H1 (cell line): ENCODE data around the gene NEUROD6. TPM values are rescaled to one million over a fixed set of nuclear protein-coding genes. Genes with fewer than 3 reads are reported as not detected.

ENCODE experiments used
- CTCF ChIA-PET: fragments of 300-600 bp; sonication (Branson Sonifier 250); formaldehyde crosslinking; loops from one replicate; lab custom pipeline; 2021; ENCODE audit not compliant: partially characterized antibody; lab: Charles Lee
- POLR2A ChIA-PET: fragments of 300-600 bp; sonication (Branson Sonifier 250); formaldehyde crosslinking; loops from one replicate; lab custom pipeline; 2021; ENCODE audit warnings: inconsistent platforms; ENCODE audit not compliant: partially characterized antibody; lab: Charles Lee
- DNase-seq, 2 experiments: peaks; one replicate each; pipeline versions ENCODE4 v3.0.0 to v3.0.0-alpha.2; 2010 to 2022; ENCODE audit warnings: low spot score in 2 of 2, low read depth in 1 of 2, mixed read lengths in 1 of 2
- FAIRE-seq: peaks from 2 replicates; lab custom pipeline; 2011; peaks lifted over from hg19 to GRCh38; lab: Jason Lieb, UNC
- H2AFZ ChIP-seq: 2 replicates; pipeline ENCODE4 v1.8.1; 2012; ENCODE audit warnings: low read length, inconsistent platforms
- H2AK5ac ChIP-seq: 2 replicates; pipeline ENCODE4 v1.6.1; 2013; ENCODE audit warnings: low read depth, low read length
- H2BK120ac ChIP-seq: replicated peaks from 2 replicates; pipeline ENCODE3; 2013; ENCODE audit warnings: low read depth, low read length, inconsistent platforms
- H2BK12ac ChIP-seq: 2 replicates; pipeline ENCODE4 v1.6.1; 2013; ENCODE audit warnings: low read depth, low read length
- H2BK15ac ChIP-seq: 2 replicates; pipeline ENCODE4 v1.6.1; 2013; ENCODE audit warnings: low read length
- H2BK20ac ChIP-seq: 2 replicates; pipeline ENCODE4 v1.6.1; 2013; ENCODE audit warnings: low read length
- H2BK5ac ChIP-seq: 2 replicates; pipeline ENCODE4 v1.6.1; 2013; ENCODE audit warnings: low read depth, low read length
- H3K14ac ChIP-seq: 2 replicates; pipeline ENCODE4 v1.6.1; 2013; ENCODE audit warnings: inconsistent platforms; ENCODE audit not compliant: insufficient read length
- H3K18ac ChIP-seq: 2 replicates; pipeline ENCODE4 v1.6.1; 2013; ENCODE audit warnings: low read length; ENCODE audit errors: extremely low read depth
- H3K23ac ChIP-seq: 2 replicates; pipeline ENCODE4 v1.6.1; 2013; ENCODE audit warnings: inconsistent platforms; ENCODE audit not compliant: insufficient read length
- H3K23me2 ChIP-seq: 2 replicates; pipeline ENCODE4 v1.6.1; 2013; ENCODE audit warnings: low read depth, low read length
- H3K27ac ChIP-seq: 2 replicates; pipeline ENCODE4 v1.6.1; 2011; ENCODE audit warnings: low read depth, low read length, inconsistent platforms
- H3K27me3 ChIP-seq, 4 experiments: replicated peaks in 1 of 4; 1 replicate in 1 of 4; 2 replicates in 3 of 4; pipeline versions ENCODE4 v1.6.1 to v1.8.1; 2011 to 2013; ENCODE audit warnings: low read length in 3 of 4, mild to moderate bottlenecking in 3 of 4, inconsistent platforms in 2 of 4, mixed read lengths in 2 of 4, moderate library complexity in 1 of 4; ENCODE audit not compliant: control insufficient read depth in 3 of 4, insufficient read depth in 3 of 4; ENCODE audit errors: extremely low read depth in 1 of 4
- H3K36me3 ChIP-seq, 4 experiments: 2 replicates each; pipeline versions ENCODE4 v1.6.1 to v1.8.1; 2011 to 2013; ENCODE audit warnings: mild to moderate bottlenecking in 4 of 4, low read length in 3 of 4, moderate library complexity in 2 of 4, control low read depth in 1 of 4, inconsistent platforms in 1 of 4; ENCODE audit not compliant: insufficient read depth in 4 of 4, control insufficient read depth in 2 of 4
- H3K4ac ChIP-seq: replicated peaks from 2 replicates; pipeline ENCODE3; 2013; ENCODE audit warnings: low read length, low read depth, mixed read lengths, inconsistent platforms; ENCODE audit not compliant: insufficient read length
- H3K4me1 ChIP-seq, 4 experiments: replicated peaks in 1 of 4; 1 replicate in 1 of 4; 2 replicates in 3 of 4; pipeline versions ENCODE4 v1.6.1 to v1.8.1; 2011 to 2013; ENCODE audit warnings: low read length in 3 of 4, inconsistent platforms in 2 of 4, mixed read lengths in 1 of 4; ENCODE audit not compliant: insufficient read depth in 4 of 4, control insufficient read depth in 3 of 4
- H3K4me2 ChIP-seq, 2 experiments: 2 replicates each; pipeline versions ENCODE4 v1.6.1 to v1.8.1; 2011 to 2013; ENCODE audit warnings: low read depth in 2 of 2, low read length in 2 of 2, control low read depth in 1 of 2, inconsistent platforms in 1 of 2, mild to moderate bottlenecking in 1 of 2; ENCODE audit not compliant: insufficient read depth in 1 of 2
- H3K4me3 ChIP-seq, 4 experiments: fragments of 200-600, 300-600 bp in 1 of 4; sonication (generic), shearing (Covaris generic), sonication (Bioruptor Twin) in 1 of 4; 2 replicates each; pipeline versions ENCODE4 v1.5.1 to v1.8.1; 2011 to 2016; ENCODE audit warnings: low read length in 4 of 4, low read depth in 3 of 4, control low read depth in 2 of 4, inconsistent platforms in 2 of 4, mild to moderate bottlenecking in 2 of 4, mixed read lengths in 1 of 4, moderate library complexity in 1 of 4; ENCODE audit not compliant: insufficient read depth in 2 of 4; ENCODE audit errors: extremely low read depth in 1 of 4
- H3K56ac ChIP-seq: replicated peaks from 2 replicates; pipeline ENCODE3; 2013; ENCODE audit warnings: low read depth, mild to moderate bottlenecking, mixed read lengths, low read length, inconsistent platforms; ENCODE audit not compliant: insufficient read length
- H3K79me1 ChIP-seq: 2 replicates; pipeline ENCODE4 v1.6.1; 2013; ENCODE audit warnings: low read depth, low read length, control low read depth
- H3K79me2 ChIP-seq, 2 experiments: 2 replicates each; pipeline versions ENCODE4 v1.6.1 to v1.8.1; 2012 to 2013; ENCODE audit warnings: low read length in 2 of 2, mild to moderate bottlenecking in 2 of 2, inconsistent platforms in 1 of 2; ENCODE audit not compliant: insufficient read depth in 2 of 2, control insufficient read depth in 1 of 2
- H3K9ac ChIP-seq, 4 experiments: replicated peaks in 1 of 4; 1 replicate in 1 of 4; 2 replicates in 3 of 4; pipeline versions ENCODE4 v1.6.1 to v1.8.1; 2011 to 2013; ENCODE audit warnings: low read depth in 3 of 4, low read length in 3 of 4, control low read depth in 2 of 4, mild to moderate bottlenecking in 2 of 4, moderate library complexity in 2 of 4, inconsistent platforms in 1 of 4; ENCODE audit errors: extremely low read depth in 1 of 4
- H3K9me3 ChIP-seq, 2 experiments: 2 replicates each; pipeline versions ENCODE4 v1.6.1 to v1.8.1; 2012 to 2013; ENCODE audit warnings: mild to moderate bottlenecking in 2 of 2, moderate library complexity in 2 of 2, control low read depth in 1 of 2, inconsistent platforms in 1 of 2, low read depth in 1 of 2, low read length in 1 of 2, mixed read lengths in 1 of 2; ENCODE audit not compliant: insufficient read depth in 2 of 2
- H4K20me1 ChIP-seq, 2 experiments: replicated peaks in 1 of 2; 2 replicates each; pipeline versions ENCODE3 to v1.8.1; 2011 to 2013; ENCODE audit warnings: inconsistent platforms in 2 of 2, low read length in 2 of 2, mild to moderate bottlenecking in 1 of 2; ENCODE audit not compliant: insufficient read depth in 2 of 2, control insufficient read depth in 1 of 2
- H4K5ac ChIP-seq: 2 replicates; pipeline ENCODE4 v1.6.1; 2013; ENCODE audit warnings: low read length, low read depth, mixed read lengths, inconsistent platforms; ENCODE audit not compliant: insufficient read length
- H4K8ac ChIP-seq: 2 replicates; pipeline ENCODE4 v1.8.0; 2013; ENCODE audit warnings: mild to moderate bottlenecking, moderate library complexity, low read length, inconsistent platforms; ENCODE audit not compliant: insufficient read depth; ENCODE audit errors: extremely low read depth
- H4K91ac ChIP-seq: replicated peaks from 2 replicates; pipeline ENCODE3; 2013; ENCODE audit warnings: low read length, mixed read lengths, inconsistent platforms; ENCODE audit not compliant: insufficient read length
- ASH2L ChIP-seq: fragments of 200-600, 300-600 bp; sonication (generic); IDR thresholded peaks from one replicate; pipeline ENCODE4 v1.7.1; 2017; ENCODE audit warnings: low read length
- CEBPB ChIP-seq: IDR thresholded peaks from 2 replicates; pipeline ENCODE4 v1.6.1; 2012; ENCODE audit warnings: low read depth, low read length
- EGR1 ChIP-seq: IDR thresholded peaks from 2 replicates; pipeline ENCODE4 v1.6.1; 2011; ENCODE audit warnings: low read depth, low read length, borderline replicate concordance
- EP300 ChIP-seq, 2 experiments: IDR thresholded peaks; 1 replicate in 1 of 2; 2 replicates in 1 of 2; pipeline ENCODE4 v1.6.1; 2011 to 2012; ENCODE audit warnings: low read depth in 2 of 2, low read length in 2 of 2, mild to moderate bottlenecking in 2 of 2, borderline replicate concordance in 1 of 2, inconsistent platforms in 1 of 2, moderate library complexity in 1 of 2
- GTF2F1 ChIP-seq: IDR thresholded peaks from 2 replicates; pipeline ENCODE4 v1.6.1; 2012; ENCODE audit warnings: low read depth, low read length, improper control_type of control experiment, borderline replicate concordance
- HDAC2 ChIP-seq, 2 experiments: fragments of 300-600 bp in 1 of 2; sonication (generic) in 1 of 2; IDR thresholded peaks; 2 replicates each; pipeline ENCODE4 v1.6.1; 2011 to 2012; ENCODE audit warnings: low read depth in 2 of 2, low read length in 2 of 2, mild to moderate bottlenecking in 2 of 2, moderate library complexity in 2 of 2, borderline replicate concordance in 1 of 2, inconsistent platforms in 1 of 2
- RAD21 ChIP-seq, 2 experiments: IDR thresholded peaks in 1 of 2; conservative IDR thresholded peaks in 1 of 2; 2 replicates each; pipeline ENCODE4 v1.6.1; 2011; ENCODE audit warnings: low read depth in 2 of 2, low read length in 2 of 2, improper control_type of control experiment in 1 of 2, inconsistent platforms in 1 of 2, mild to moderate bottlenecking in 1 of 2, moderate library complexity in 1 of 2
- SIRT6 ChIP-seq: IDR thresholded peaks from one replicate; pipeline ENCODE4 v1.7.1; 2012; ENCODE audit warnings: low read length, inconsistent platforms
- SP1 ChIP-seq: IDR thresholded peaks from 2 replicates; pipeline ENCODE4 v1.6.1; 2011; ENCODE audit warnings: low read depth, low read length
- TAF7 ChIP-seq: optimal IDR thresholded peaks from 2 replicates; pipeline ENCODE3; 2011; ENCODE audit warnings: low read depth, mild to moderate bottlenecking, inconsistent platforms, low read length, moderate library complexity, borderline replicate concordance
- TEAD4 ChIP-seq: IDR thresholded peaks from 2 replicates; pipeline ENCODE4 v1.6.1; 2012; ENCODE audit warnings: low read depth, low read length, inconsistent platforms, mixed read lengths
- USF2 ChIP-seq: IDR thresholded peaks from 2 replicates; pipeline ENCODE4 v1.6.1; 2011; ENCODE audit warnings: low read length, improper control_type of control experiment
- WGBS, 2 experiments: shearing (Covaris generic) in 1 of 2; methylation state at CpG; one replicate each; pipeline versions ENCODE4 v1.1.6 to v1.1.7; 2013 to 2015; ENCODE audit warnings: low lambda C conversion rate in 2 of 2, mixed read lengths in 2 of 2, inconsistent platforms in 1 of 2, low coverage in 1 of 2, missing lambda C conversion rate in 1 of 2; ENCODE audit not compliant: insufficient replicate concordance in 2 of 2, insufficient coverage in 1 of 2, insufficient read length in 1 of 2; ENCODE audit errors: extremely low coverage in 1 of 2, missing lambda C conversion rate in 1 of 2; 5-methylcytosine and 5-hydroxymethylcytosine counted together
- polyA plus RNA-seq, 7 experiments: library from polyadenylated mRNA; depleted of rRNA in 3 of 7; stranded (reverse) in 5 of 7; unstranded in 2 of 7; fragments of >200 nt in 5 of 7; fragments of 200-250 nt in 2 of 7; gene quantifications; 1 replicate in 5 of 7; 2 replicates in 1 of 7; 4 replicates in 1 of 7; pipeline versions ENCODE4 v1.2.1 to v1.2.3, GENCODE V29; 2011 to 2013; ENCODE audit warnings: missing spikeins in 2 of 7, mixed read lengths in 2 of 7
- total RNA-seq: library from RNA; stranded (reverse); fragmentation: NEBNext Ultra II Directional; extraction: Animal tissue kit (Norgen Biotek cat#: 25700); gene quantifications from 2 replicates; pipeline ENCODE4 v1.2.1, GENCODE V29; 2021

NEUROD6 gene
- total and polyA plus RNA-seq, 2 of the 8 experiments (the other 6 are each of a cell fraction or from before 2014, with no cell fraction given) = not detected

- no peak overlapping the region for H3K4ac ChIP-seq
- no peak for FAIRE-seq
- no peak overlapping the region for H3K9ac ChIP-seq
- ChIA-PET POLR2A (no interaction called here), CTCF (interaction anchor here (1.0 to 1.7 kb wide), 5 partner anchors 13 to 177 kb away, joined by 4 to 13 read pairs (median 5); no protein-coding TSS in a partner anchor)
- no peak overlapping the region for H3K18ac ChIP-seq
- no peaks in the 10 kb centered on the region for H3K23me2 ChIP-seq
- H3K79me2 ChIP-seq = no peaks in the 10 kb centered on the region
- H3K36me3 ChIP-seq = no peaks in the 10 kb centered on the region
- H2BK5ac ChIP-seq = no peak overlapping the region
- H2AFZ ChIP-seq = no peak overlapping the region
- H3K4me3 ChIP-seq = no peak overlapping the region
- H2BK20ac ChIP-seq = no peak overlapping the region
- no peak overlapping the region for H2BK120ac ChIP-seq
- no peaks in the 10 kb centered on the region for H3K79me1 ChIP-seq
- no peak overlapping the region for H3K27ac ChIP-seq
- no peak overlapping the region for H3K4me2 ChIP-seq
- H4K20me1 ChIP-seq = no peaks in the 10 kb centered on the region
- no peak overlapping the region for H4K91ac ChIP-seq
- H2BK15ac ChIP-seq = no peak overlapping the region
- H3K56ac ChIP-seq = no peak overlapping the region
- no peak overlapping the region for H3K23ac ChIP-seq
- 89% methylated on average over 4 of the region's 4 CpGs; no CpG with 5 or more reads in 1 of the 2 experiments for WGBS, 2 experiments
- H4K8ac ChIP-seq = no peak overlapping the region
- no peak overlapping the region for H2AK5ac ChIP-seq
- DNase-seq = no peak
- H3K14ac ChIP-seq = no peak overlapping the region
- H3K4me1 ChIP-seq = no peaks in the 10 kb centered on the region
- no peak overlapping the region for H4K5ac ChIP-seq
- no peak overlapping the region for H2BK12ac ChIP-seq
- no peaks in the 10 kb centered on the region for H3K27me3 ChIP-seq
- no peaks in the 10 kb centered on the region for H3K9me3 ChIP-seq
- TF ChIP-seq EGR1 (no peak), CEBPB (no peak), HDAC2 (IDR thresholded peaks at IDR 0.05; ENCODE audit: borderline replicate concordance in 1 of 2, low read depth in 2 of 2, low read length in 2 of 2) (no peak), TEAD4 (no peak), TAF7 (no peak), RAD21 (IDR thresholded peaks at IDR 0.05 in 1 of 2, conservative IDR thresholded peaks at IDR 0.05 in 1 of 2; ENCODE audit: low read depth in 2 of 2, low read length in 2 of 2) (no peak), SIRT6 (no peak), GTF2F1 (no peak), SP1 (no peak), USF2 (no peak), EP300 (IDR thresholded peaks at IDR 0.05; ENCODE audit: borderline replicate concordance in 1 of 2, low read depth in 2 of 2, low read length in 2 of 2) (no peak), ASH2L (no peak)
These were observed 30.1 kb downstream of the NEUROD6 start for GRCh38 chr7:31310321-31310935.
